Stimulated activated CD8-positive, alpha-beta memory T cell treated with anti-CD3 and anti-CD28 coated beads, Interleukin-4, amount 100 ng/mL, for 24 hours (primary cell): ENCODE results near the gene CST6.

Experiments
- DNase-seq: peaks from one replicate; pipeline ENCODE4 v3.0.0-alpha.2; 2020; ENCODE audit warnings: low read depth

CST6 gene, protein sequence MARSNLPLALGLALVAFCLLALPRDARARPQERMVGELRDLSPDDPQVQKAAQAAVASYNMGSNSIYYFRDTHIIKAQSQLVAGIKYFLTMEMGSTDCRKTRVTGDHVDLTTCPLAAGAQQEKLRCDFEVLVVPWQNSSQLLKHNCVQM

DNA sequence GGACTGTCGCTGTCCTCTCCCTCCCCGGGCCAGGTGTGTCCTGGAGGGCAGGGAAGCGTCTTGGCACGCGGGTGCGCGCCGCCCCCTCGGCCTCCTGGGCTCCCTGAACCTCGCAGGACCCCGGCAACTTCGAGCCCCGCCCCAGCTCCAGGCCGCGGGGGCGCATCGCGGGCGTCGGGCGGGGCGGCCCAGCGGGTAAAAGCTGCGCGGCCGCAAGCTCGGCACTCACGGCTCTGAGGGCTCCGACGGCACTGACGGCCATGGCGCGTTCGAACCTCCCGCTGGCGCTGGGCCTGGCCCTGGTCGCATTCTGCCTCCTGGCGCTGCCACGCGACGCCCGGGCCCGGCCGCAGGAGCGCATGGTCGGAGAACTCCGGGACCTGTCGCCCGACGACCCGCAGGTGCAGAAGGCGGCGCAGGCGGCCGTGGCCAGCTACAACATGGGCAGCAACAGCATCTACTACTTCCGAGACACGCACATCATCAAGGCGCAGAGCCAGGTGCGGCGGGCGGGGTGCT is at the start of gene CST6:
Gene CST6, plus strand, starts transcription at position 224 of the 519 bp plus-strand sequence. Its CDS starts 37 bp downstream, at position 261.
- DNase-seq, result no peak

GRCh38 chr11:65962141-65962564 is 49.7 kb upstream of the CST6 start:
- no peak for DNase-seq

- no peak for DNase-seq
Observed at GRCh38 chr11:65964906-65965305, 46.9 kb upstream of the CST6 start.

DNA sequence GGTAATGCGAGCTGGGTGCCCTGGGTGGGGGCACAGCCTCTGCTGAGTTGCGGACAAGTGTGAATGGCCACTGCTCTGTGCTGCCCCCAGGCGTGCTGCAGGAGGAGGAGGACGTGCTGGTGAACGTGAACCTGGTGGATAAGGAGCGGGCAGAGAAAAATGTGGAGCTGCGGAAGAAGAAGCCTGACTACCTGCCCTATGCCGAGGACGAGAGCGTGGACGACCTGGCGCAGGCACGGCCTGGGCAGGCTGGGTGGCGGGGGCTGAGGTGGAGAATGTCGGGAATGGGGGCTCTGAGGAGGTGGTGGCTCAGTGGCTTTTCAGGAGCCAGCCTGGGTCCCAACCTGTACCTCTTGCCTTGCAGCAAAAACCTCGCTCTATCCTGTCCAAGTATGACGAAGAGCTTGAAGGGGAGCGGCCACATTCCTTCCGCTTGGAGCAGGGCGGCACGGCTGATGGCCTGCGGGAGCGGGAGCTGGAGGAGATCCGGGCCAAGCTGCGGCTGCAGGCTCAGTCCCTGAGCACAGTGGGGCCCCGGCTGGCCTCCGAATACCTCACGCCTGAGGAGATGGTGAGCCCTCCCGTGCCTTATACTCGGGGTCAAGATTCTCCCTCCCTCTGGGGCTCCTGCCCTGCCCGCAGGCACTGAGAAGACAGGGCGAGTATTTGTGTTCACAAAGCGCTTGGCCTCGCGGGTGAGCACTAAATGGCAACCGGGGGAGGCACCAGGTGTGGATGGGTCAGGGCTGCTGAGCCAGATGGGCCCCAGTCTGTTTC is 45.6 kb upstream of the CST6 start:
- no peak for DNase-seq

DNA sequence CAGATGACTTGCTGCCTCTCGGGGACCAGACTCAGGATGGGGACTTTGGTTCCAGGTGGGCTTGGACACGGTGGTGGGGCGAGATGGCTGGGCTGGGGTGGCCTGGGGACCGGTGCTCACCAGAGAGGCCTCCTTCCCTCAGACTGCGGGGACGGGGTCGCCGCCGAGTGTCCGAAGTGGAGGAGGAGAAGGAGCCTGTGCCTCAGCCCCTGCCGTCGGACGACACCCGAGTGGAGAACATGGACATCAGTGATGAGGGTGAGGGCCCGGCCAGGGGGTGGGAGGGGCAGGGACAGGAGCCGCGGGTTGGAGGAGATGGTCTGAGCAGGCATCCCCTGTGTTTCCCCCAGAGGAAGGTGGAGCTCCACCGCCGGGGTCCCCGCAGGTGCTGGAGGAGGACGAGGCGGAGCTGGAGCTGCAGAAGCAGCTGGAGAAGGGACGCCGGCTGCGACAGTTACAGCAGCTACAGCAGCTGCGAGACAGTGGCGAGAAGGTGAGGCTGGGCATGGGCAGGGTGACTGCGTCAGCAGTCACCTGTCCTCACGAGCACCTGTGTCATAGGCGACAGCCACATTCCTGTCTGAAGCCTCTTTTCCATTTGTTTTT is 44.4 kb upstream of the CST6 start:
- no peak for DNase-seq

DNA sequence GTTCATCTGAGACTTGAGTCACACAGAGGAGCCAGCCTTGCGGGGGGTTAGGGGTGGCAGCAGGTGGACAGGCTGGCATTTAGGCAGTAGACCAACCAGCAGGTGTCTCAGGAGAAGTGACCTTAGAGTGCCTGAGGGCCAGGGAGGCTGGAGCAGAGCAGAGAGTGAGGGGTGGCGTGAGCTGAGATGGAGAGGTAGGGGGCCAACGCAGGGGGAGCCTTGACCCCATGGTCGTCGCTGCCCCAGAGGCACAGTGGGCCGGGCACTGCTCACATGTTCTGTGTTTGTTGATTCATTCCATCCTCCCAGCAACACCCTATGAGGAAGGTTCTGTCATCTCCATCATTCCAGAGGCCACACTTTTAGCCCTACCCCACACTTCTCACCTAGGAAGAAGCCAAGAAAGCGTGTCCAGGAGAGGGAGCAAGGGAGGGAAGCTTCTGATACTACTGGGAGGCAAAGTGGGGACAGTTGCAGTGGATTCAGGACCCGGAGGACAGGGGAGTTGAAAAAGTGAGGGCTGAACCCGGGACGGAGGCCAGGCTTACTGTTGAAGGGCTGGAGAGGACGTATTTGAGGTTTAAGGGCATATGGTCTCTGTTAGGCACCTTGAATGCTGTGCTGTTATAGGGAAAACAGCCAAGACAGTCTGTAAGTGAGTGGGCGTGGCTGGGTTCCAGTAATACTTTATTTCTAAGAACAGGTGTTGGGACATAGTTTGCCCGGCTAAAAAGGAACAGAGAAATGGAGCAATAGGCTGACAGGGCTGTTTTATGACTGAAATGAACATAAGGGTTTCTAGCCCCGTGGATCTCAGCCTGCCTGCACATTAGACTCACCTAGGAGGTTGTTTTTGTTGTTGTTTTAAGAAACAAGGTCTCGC is 43.0 kb upstream of the CST6 start:
- no peak for DNase-seq

DNA sequence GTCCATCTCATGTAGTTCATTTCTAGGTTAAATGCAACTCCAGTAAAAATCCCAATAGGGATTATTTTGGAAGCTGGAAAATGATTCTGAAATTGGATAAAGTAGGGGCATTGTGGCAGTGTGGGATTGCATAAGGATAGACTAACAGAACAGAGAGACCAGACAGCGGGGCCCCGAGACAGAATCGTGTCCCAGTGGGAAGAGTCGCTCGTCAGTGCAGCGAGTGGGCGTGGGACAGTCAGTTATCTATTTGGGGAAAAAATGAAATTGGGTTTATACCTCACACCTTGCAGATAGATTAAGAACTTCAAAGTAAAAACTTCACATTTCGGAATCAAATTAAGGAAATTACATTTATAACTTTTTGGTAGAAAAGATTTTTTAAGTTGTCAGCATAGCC is 39.7 kb upstream of the CST6 start:
- DNase-seq, result no peak

DNA sequence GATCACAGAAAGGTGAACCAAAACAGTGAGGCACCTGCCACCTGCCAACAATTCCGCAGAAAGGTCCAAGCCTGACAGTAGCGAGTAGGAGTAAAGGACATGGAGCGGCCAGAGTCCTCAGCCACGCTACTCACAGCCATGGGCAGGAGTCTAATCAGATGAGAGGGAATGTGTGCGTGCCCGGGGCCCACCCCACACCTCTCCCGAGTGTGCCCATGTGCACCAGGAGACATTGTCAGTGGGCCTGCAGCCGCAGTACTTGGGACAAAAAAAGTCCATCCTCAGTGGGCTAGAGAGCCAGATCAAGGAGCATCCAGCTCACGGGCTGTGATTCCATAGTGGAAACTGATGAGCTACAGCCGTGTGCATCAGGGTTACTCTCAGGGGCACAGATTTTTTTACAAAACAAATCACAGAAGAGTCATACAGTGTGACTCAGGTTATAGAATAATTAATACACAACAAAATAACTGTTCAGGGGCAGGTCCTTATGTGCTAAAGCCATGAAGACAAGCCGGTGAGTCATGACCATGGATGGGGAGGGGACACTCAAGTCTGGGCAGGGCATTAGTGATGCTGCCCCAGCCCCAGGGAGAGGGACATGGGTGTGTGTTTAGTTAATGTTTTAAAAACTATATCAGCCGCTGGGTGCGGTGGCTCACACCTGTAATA is 38.2 kb upstream of the CST6 start:
- no peak for DNase-seq

GRCh38 chr11:65975771-65976170 is 36.0 kb upstream of the CST6 start:
- no peak for DNase-seq

DNA sequence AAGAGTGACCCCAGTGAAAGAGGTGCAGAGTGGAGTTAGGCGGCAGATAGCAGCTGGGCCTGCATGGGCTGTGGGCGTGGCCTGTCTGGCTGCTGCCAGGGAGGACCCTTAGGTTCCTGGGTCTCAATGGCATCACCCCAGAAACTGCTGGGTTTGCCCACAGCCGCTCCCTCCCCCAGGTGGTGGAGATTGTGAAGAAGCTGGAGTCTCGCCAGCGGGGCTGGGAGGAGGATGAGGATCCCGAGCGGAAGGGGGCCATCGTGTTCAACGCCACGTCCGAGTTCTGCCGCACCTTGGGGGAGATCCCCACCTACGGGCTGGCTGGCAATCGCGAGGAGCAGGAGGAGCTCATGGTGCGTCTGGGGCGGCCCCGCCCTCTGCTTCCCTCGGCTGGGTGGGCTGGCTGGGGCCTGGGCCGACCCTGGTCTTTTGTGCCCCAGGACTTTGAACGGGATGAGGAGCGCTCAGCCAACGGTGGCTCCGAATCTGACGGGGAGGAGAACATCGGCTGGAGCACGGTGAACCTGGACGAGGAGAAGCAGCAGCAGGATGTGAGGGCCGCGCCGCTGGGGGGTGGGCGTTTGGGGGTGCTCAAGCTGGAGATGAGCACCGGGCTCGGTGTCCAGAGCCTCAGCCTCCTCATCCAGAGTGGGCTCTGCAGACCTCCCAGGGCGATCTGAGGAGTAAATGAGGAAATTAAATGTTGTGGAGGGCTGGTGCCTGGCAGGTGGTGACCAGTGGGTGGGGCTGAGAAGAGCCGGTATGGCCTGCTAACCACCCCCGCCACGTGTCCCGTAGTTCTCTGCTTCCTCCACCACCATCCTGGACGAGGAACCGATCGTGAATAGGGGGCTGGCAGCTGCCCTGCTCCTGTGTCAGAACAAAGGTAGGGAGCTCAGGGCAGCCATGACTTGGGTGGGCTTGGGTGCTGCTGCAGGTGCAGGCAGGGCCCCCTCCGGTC is 35.3 kb upstream of the CST6 start:
- DNase-seq, result no peak

GRCh38 chr11:65977621-65978390 is 34.0 kb upstream of the CST6 start:
- no peak for DNase-seq

GRCh38 chr11:65978391-65979238 is 33.2 kb upstream of the CST6 start:
- DNase-seq, result no peak

DNA sequence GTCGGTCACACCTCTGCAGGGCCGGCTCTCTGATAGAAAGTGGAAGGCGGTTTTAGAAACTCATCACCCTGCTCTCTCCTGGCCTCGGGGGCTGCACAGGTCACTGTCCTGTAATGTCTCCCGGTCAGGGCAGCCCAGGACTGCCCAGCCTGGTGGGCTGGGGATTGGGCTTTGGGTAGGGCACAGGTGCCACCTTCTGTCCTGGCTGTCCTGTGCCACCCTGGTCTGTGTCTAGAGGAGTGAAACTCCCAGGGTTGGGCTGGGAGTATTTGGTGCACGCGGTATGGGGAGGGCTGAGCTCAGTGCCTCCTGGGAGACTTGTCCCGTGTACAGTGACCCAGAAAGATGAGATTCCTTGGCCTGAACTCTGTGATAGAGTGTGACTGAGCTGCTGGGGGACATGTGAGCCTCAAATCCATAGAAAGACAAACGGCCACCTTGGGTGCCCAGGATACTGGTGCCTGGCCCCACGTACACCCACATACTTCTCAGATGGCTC is 32.5 kb upstream of the CST6 start:
- DNase-seq, result no peak

GRCh38 chr11:65981101-65981740 is 30.6 kb upstream of the CST6 start:
- no peak for DNase-seq

GRCh38 chr11:65981972-65982823 is 29.6 kb upstream of the CST6 start:
- DNase-seq, result no peak

DNA sequence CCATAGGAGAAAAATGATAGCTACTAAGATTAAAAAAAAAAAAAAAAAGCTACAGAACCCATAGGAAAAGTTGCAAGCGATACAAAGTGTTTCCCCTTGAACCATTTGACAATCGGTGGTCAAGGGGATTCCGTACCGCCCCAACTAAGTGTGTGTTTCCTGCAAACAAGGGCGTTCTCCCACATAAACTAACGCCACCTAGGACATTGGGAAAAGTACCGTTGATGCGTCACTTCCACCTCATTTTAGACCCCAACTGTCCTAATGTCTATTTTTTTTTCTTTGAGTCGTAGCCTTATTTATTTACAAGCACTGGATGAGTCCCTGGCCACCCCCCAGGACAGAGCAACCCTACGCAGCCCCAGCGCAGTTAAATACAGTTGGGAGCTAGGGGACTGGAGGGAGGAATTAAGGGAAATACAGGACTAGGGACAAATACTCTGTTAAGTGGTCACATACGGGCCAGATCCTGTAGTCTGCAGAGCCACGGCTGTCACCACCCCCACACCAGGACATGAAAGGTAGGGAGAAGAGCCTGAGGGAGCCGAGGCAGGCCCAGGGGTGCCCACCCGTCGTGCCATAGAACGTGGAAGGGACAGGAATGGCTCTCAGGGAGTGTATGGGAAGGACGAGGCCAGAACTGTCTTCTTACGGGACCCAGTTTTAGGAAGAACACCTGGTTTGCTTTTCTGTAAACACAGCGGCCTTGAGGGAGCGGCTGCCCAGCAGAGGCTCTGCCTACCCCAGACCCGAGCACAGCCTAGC is 28.8 kb upstream of the CST6 start:
- DNase-seq, result no peak
